K562 (cell line): ENCODE results near the gene MYL12A. TPM values are rescaled to one million over a fixed set of nuclear protein-coding genes. Genes with fewer than 3 reads are reported as not detected.

Experiments
- BMI1 ChIP-seq: fragments of 150-350 bp; IDR thresholded peaks from 2 replicates; pipeline ENCODE4 v1.6.1; 2014; ENCODE audit warnings: low read length
- CBFA2T2 ChIP-seq: fragments of 450-650 bp; conservative IDR thresholded peaks from 2 replicates; pipeline ENCODE4 v1.6.1; 2017; ENCODE audit warnings: mild to moderate bottlenecking
- CC2D1A ChIP-seq: fragments of 450-650 bp; IDR thresholded peaks from 2 replicates; pipeline ENCODE4 v1.6.1; 2017; ENCODE audit warnings: mild to moderate bottlenecking
- CHAMP1 ChIP-seq: fragments of 450-650 bp; IDR thresholded peaks from 2 replicates; pipeline ENCODE4 v1.6.1; 2016; ENCODE audit warnings: mild to moderate bottlenecking
- ELF4 ChIP-seq: fragments of 450-650 bp; formaldehyde crosslinking; IDR thresholded peaks from 2 replicates; pipeline ENCODE4 v1.4.0; 2022; ENCODE audit warnings: missing genetic modification characterization
- FOXA3 ChIP-seq, 2 experiments: fragments of 450-650 bp in 1 of 2; sonication (generic) in 1 of 2; formaldehyde crosslinking; IDR thresholded peaks in 1 of 2; conservative IDR thresholded peaks in 1 of 2; 2 replicates each; pipeline versions ENCODE4 v1.4.0 to v1.8.0; 2020 to 2022; ENCODE audit warnings: mild to moderate bottlenecking in 2 of 2, missing genetic modification reagents in 1 of 2
- HNRNPH1 ChIP-seq: fragments of 200-400 bp; formaldehyde crosslinking; optimal IDR thresholded peaks from 2 replicates; pipeline ENCODE3; 2017; ENCODE audit warnings: low read depth, mild to moderate bottlenecking, low read length, moderate library complexity
- ILF3 ChIP-seq: fragments of 450-650 bp; IDR thresholded peaks from 2 replicates; pipeline ENCODE4 v1.6.1; 2018; ENCODE audit warnings: antibody characterized with exemption, mild to moderate bottlenecking, moderate library complexity, borderline replicate concordance
- KLF10 ChIP-seq: fragments of 250-450 bp; sonication (Bioruptor Pico); IDR thresholded peaks from 2 replicates; pipeline ENCODE4 v1.6.1; 2021; ENCODE audit warnings: matching md5 sums
- KLF16 ChIP-seq: IDR thresholded peaks from 2 replicates; pipeline ENCODE4 v1.6.1; 2016; ENCODE audit warnings: antibody characterized with exemption
- MTA2 ChIP-seq: fragments of 450-650 bp; IDR thresholded peaks from 2 replicates; pipeline ENCODE4 v1.6.1; 2016; ENCODE audit warnings: low read depth
- MYBL2 ChIP-seq, 2 experiments: fragments of 450-650 bp in 1 of 2; sonication (generic) in 1 of 2; formaldehyde crosslinking in 1 of 2; IDR thresholded peaks; 2 replicates each; pipeline versions ENCODE4 v1.6.1 to v1.8.1; 2017 to 2022; ENCODE audit warnings: borderline replicate concordance in 1 of 2, inconsistent platforms in 1 of 2, low read depth in 1 of 2, mild to moderate bottlenecking in 1 of 2, missing genetic modification reagents in 1 of 2, moderate library complexity in 1 of 2
- POLR2AphosphoS2 ChIP-seq: IDR thresholded peaks from 2 replicates; pipeline ENCODE4 v1.6.1; 2012; ENCODE audit warnings: low read length, improper control_type of control experiment
- SMAD3 ChIP-seq: fragments of 450-650 bp; formaldehyde crosslinking; conservative IDR thresholded peaks from 2 replicates; pipeline ENCODE4 v1.4.0; 2020; ENCODE audit warnings: mild to moderate bottlenecking
- SP2 ChIP-seq: IDR thresholded peaks from 2 replicates; pipeline ENCODE4 v1.6.1; 2011; ENCODE audit warnings: mild to moderate bottlenecking, low read depth, low read length, moderate library complexity; ENCODE audit not compliant: poor library complexity, severe bottlenecking; ENCODE audit errors: extremely low read depth
- TFAM ChIP-seq: fragments of 250-450 bp; sonication (Bioruptor Pico); conservative IDR thresholded peaks from 2 replicates; pipeline ENCODE4 v1.5.0; 2021; ENCODE audit warnings: mild to moderate bottlenecking, moderate library complexity
- ZNF143 ChIP-seq: sonication (generic); formaldehyde crosslinking; IDR thresholded peaks from 2 replicates; pipeline ENCODE4 v1.9.0; 2022; ENCODE audit warnings: mild to moderate bottlenecking, missing genetic modification reagents
- ZNF165 ChIP-seq: fragments of 250-450 bp; sonication (Bioruptor Pico); IDR thresholded peaks from 2 replicates; pipeline ENCODE4 v1.4.0; 2020; ENCODE audit warnings: borderline replicate concordance
- ZNF23 ChIP-seq: fragments of 250-450 bp; sonication (Bioruptor Pico); IDR thresholded peaks from 2 replicates; pipeline ENCODE4 v1.4.0; 2020; ENCODE audit warnings: mild to moderate bottlenecking
- ZNF830 ChIP-seq: fragments of 250-450 bp; sonication (Bioruptor Pico); IDR thresholded peaks from 2 replicates; pipeline ENCODE4 v1.5.0; 2021; ENCODE audit warnings: mild to moderate bottlenecking
- polyA plus RNA-seq, 8 experiments: library from polyadenylated mRNA; depleted of rRNA in 4 of 8; stranded (reverse) in 5 of 8; unstranded in 3 of 8; fragments of >200 nt; fragmentation: Nextera tagmentation in 2 of 8; fragmentation: Illumina TruSeq in 1 of 8; extraction: Ambion mirVana in 2 of 8; extraction: Trizol in 1 of 8; gene quantifications; 2 replicates each; pipeline versions ENCODE4 v1.2.1 to v1.2.3, GENCODE V29; 2011 to 2014; ENCODE audit warnings: inconsistent platforms in 1 of 8, missing spikeins in 1 of 8
- total RNA-seq, 7 experiments: library from RNA; depleted of rRNA in 6 of 7; stranded (reverse); fragments of >200 nt in 6 of 7; fragmentation: Illumina TruSeq in 2 of 7; extraction: Trizol in 2 of 7; gene quantifications; 2 replicates each; pipeline versions ENCODE4 v1.2.1 to v1.2.3, GENCODE V29; 2011 to 2021; ENCODE audit warnings: low replicate concordance in 1 of 7

Gene MYL12A
- total and polyA plus RNA-seq, 9 of the 15 experiments (the other 6 are each of a cell fraction or from before 2014, with no cell fraction given) = 308 to 1,031 (median 559) TPM

- TF ChIP-seq CHAMP1 (no peak), KLF10 (no peak), SP2 (no peak), ZNF830 (CRISPR knock-in tag) (no peak), MTA2 (no peak), ELF4 (CRISPR knock-in tag) (peak; percentile 94; the same call in 1 of the 2 replicates), ZNF165 (CRISPR knock-in tag) (no peak; the same call in 1 of the 2 replicates), ILF3 (no peak), CBFA2T2 (no peak), BMI1 (no peak), ZNF143 (CRISPR knock-in tag) (no peak), FOXA3 (CRISPR knock-in tag; conservative IDR thresholded peaks at IDR 0.05 in 1 of 2, IDR thresholded peaks at IDR 0.05 in 1 of 2) (0 out of 4 replicates have a peak, but pooled peaks of 1 of the 2 experiments have one; percentile 21), CC2D1A (peak; percentile 51; the same call in 1 of the 2 replicates), HNRNPH1 (no peak), SMAD3 (no peak; the same call in 1 of the 2 replicates), ZNF23 (CRISPR knock-in tag) (no peak; the same call in 1 of the 2 replicates), POLR2AphosphoS2 (peak; percentile 74; the same call in 1 of the 2 replicates), KLF16 (0 out of 2 replicates have a peak, but pooled peaks have one; percentile 6), MYBL2 (IDR thresholded peaks at IDR 0.05; ENCODE audit: low read depth) (no peak), MYBL2 (CRISPR knock-in tag; IDR thresholded peaks at IDR 0.05; ENCODE audit: borderline replicate concordance) (no peak), TFAM (no peak)
Measured at GRCh38 chr18:3247240-3248061, at the start of gene MYL12A (continued).
